ENCODE measurements around the gene BDKRB1.

Gene BDKRB1

GRCh38 chr14:96255501-96256366 lies at the start of gene BDKRB1:
BDKRB1 (plus strand) TSS chr14:96256210; CDS start chr14:96263683, 7,473 bp downstream.
- ATAC-seq, result no peak

DNA sequence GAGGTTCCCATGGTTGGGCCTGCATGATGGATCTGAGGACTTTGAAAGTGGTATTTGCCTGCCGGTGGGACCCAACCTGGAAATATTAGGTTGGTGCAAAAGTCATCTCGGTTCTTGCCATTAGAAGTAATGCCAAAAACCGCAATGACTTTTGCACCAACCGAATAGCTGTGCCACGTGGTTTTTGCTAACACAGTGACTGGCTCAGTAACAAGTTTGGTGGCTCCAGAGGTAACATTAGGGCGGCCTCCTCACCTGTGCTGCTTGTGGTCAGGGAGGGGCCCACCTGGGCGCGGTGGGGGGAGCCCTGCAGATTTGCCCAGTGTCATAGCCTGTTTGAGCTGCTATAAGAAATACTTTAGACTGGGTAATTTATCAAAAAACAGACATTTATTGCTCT lies 49.5 kb upstream of the BDKRB1 start:
- ATAC-seq, result no peak

DNA sequence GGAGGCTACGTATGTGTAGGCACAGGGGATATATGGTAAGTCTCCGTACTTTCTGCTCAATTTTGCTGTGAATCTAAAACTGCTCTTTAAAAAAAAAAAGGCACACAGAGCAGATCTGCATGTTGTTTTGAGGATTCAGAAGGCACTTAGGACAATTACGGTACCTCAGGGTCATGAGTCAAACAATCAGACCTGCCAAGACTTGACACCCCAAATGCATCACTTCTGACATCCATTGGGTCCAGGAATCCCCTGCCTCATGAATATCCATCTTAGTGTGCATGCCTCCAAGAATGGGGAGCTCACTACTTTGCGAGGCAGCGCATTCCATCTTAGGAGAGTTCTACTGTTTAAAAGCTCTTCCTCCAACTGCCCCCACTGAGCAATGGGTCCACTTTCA lies 48.3 kb upstream of the BDKRB1 start:
- no peak for ATAC-seq

GRCh38 chr14:96208739-96209138 lies 47.3 kb upstream of the BDKRB1 start:
- no peak for ATAC-seq

- no peak for ATAC-seq
Measured at GRCh38 chr14:96212140-96212539, 43.9 kb upstream of the BDKRB1 start.

GRCh38 chr14:96212896-96213295 lies 43.1 kb upstream of the BDKRB1 start:
- ATAC-seq, result no peak

- no peak for ATAC-seq
Measured at GRCh38 chr14:96213871-96214465, 42.0 kb upstream of the BDKRB1 start.

DNA sequence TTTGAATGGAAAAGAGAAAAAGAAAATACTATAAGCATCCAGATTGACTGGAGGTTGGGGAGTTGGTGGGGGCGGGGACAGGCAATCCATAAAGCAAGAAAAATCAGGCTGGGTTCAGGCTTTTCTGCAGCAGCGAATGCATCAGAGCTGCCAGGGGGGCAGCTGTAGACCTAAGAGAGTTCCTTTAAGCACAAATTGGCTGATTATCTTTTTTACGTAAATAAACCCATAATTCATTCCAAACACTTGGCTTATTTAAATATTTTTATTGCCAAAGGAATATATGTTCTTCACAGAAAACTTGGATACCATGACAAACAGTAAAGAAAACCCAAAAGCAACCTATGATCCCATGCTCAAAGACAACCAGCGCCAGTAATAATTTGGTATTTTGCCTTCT lies 41.2 kb upstream of the BDKRB1 start:
- ATAC-seq, result no peak

GRCh38 chr14:96215452-96216244 lies 40.4 kb upstream of the BDKRB1 start:
- ATAC-seq, result no peak

DNA sequence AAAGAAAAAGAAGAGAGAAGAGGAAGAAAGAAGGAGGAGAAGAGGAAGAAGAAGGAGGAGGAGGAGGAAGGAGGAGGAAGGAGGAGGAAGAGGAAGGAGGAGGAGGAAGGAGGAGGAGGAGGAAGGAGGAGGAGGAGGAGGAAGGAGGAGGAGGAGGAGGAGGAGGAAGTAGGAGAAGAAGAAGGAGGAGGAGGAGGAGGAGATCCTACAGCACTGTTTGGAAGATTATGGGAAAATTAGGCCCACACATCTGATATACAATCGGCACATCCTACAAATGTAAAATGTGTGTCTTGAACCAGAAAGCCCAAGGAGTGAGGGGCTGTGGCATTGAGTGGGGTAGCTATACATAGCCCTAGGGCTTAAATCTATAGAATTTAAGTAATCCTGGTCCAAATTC lies 39.4 kb upstream of the BDKRB1 start:
- no peak for ATAC-seq

DNA sequence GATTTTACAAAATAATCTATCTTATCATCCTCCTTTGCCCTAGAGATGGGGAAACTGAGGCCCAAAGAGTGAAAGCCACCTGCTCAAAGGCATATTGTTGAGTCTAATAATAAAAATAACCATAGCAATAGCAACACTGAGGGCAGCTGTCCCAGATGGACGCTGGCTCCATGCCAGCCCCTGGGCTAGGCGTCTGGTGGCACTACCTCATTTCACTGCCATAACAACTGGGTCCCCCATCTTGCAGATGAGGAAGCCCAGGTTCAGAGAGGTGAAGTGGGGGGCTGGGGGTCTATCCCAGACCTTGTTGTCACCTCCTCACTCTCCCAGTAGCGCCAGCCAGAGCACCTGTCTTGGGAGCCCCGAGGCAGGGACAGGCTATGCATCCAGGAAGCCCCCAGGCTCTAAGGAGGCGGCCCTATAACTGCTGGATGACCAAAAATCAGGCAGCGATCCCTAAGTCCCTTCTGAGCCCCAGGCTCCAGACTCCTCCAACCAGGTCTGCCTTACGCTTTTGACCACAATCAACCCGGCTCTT lies 38.6 kb upstream of the BDKRB1 start:
- no peak for ATAC-seq

- no peak for ATAC-seq
Measured at GRCh38 chr14:96221109-96221650, 34.8 kb upstream of the BDKRB1 start.

- no peak for ATAC-seq
Measured at GRCh38 chr14:96221841-96222240, 34.2 kb upstream of the BDKRB1 start.

DNA sequence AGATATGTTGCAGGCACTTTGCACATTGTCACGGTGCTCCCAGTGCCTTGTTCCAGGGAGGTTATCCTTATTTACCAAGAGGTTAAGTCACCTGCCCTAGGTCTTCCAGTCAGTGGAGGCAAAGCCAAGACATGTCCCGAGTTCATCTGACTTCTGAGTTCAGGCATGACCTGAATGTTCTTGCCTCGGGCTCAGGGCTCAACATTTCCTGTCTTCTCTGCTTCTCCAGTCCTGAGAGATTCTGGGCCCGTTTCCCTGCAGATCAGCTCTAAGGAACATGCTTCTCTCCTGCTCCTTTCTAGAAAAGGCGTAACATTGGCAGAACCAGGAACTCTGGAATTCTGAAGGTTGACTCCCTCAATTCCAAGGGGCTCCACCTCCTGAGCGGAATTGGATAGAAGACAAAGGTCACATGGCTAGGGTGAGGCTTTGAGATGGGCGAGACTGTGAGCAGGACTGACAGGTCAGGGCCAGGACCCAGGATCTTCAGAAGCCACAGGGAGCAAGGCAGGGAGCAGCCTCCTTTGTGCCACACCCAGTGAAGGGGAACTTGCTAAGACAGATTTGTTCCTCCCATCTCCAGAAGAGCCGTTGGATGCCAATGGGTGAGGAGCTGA lies 31.4 kb upstream of the BDKRB1 start:
- no peak for ATAC-seq

DNA sequence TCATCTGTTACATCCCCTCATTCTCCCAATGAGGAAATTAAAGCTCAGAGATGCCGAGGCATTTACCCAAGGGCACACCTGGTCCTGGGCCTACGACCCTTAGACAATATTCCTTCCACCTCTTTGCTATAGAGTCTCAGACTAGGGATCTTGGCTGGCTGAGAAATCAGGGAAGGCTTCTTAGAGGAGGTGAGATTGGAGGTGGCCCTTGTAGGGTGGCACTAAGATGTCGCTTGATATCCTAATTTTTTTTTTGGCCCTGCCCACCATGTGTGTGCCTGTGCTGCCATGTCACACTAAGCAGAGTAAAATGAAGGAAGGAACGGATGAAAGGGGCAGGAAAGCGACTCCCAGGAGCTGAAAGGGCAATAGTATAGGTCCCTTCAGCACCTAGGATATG lies 30.8 kb upstream of the BDKRB1 start:
- no peak for ATAC-seq

- ATAC-seq, result no peak
Measured at GRCh38 chr14:96225745-96226151, 30.3 kb upstream of the BDKRB1 start.

- no peak for ATAC-seq
Measured at GRCh38 chr14:96227428-96227827, 28.6 kb upstream of the BDKRB1 start.

GRCh38 chr14:96229315-96229714 lies 26.7 kb upstream of the BDKRB1 start:
- no peak for ATAC-seq

DNA sequence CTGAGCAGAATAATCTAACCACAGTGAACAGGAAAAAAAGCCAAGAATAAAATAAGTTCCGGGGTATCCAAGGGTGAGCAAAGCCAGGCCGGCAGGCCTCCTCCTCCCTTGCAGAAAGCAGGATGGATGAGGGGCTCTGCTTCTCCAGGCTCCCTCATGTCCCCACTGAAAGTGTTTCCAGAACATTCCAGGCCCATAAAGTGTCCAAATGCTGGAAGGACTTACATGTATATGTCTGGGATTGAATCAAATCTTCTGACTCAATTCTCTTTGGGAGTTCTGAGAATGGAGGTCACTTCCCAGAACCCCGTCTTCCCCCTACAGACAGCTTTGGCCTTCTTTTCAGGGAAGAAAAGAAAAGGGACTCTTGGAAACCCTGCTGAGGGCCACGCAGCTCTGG lies 25.0 kb upstream of the BDKRB1 start:
- ATAC-seq, result no peak

GRCh38 chr14:96231526-96232130 lies 24.4 kb upstream of the BDKRB1 start:
- no peak for ATAC-seq

- ATAC-seq, result no peak
Measured at GRCh38 chr14:96232506-96232905, 23.5 kb upstream of the BDKRB1 start.

GRCh38 chr14:96233661-96234060 lies 22.3 kb upstream of the BDKRB1 start:
- no peak for ATAC-seq
